ENCODE data around the gene SCFD2. TPM values are rescaled to one million over a fixed set of nuclear protein-coding genes. Genes with fewer than 3 reads are reported as not detected.

SCFD2 gene
- total RNA-seq, 1 experiment from 2014 or later, result 12.4 TPM

DNA sequence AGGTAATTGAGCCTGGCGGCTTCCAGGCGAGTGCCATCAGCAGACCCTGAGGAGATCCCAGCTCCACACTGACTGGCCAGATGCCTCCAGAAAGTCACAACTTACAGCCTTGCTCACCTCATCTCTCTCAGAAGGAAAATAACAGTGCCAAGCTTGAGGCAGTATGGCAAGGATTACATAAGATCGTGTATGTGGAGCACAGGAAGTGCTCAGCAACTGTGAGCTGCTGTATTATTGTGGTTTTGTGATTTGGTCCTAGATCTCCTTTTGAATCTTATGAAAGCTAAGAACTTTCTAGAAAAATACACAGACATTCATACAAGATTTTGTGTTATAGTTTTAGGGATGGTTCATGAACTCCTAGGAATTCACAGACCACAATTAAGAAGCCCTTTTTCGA lies 489.8 kb downstream of the SCFD2 start:
- Mint-ChIP-seq H3K4me1 (peaks cover 65% of the 10 kb centered on the region), H3K9me3 (no peaks in the 10 kb centered on the region), H3K27me3 (ENCODE audit: low read depth) (peaks cover 8% of the 10 kb centered on the region), H3K36me3 (peaks cover 3% of the 10 kb centered on the region), H3K4me3 (no peak overlapping the region), H3K27ac (no peak overlapping the region; the same call in 1 of the 2 replicates)
- ChIA-PET POLR2A (interaction anchor here (0.7 kb wide), 1 partner anchor 218 kb away, joined by 7 read pairs; no protein-coding TSS in a partner anchor), CTCF (no interaction called here)
- ATAC-seq, result no peak
- DNase-seq (ENCODE audit: low spot score), result no peak
- TF ChIP-seq, protein P1, sequence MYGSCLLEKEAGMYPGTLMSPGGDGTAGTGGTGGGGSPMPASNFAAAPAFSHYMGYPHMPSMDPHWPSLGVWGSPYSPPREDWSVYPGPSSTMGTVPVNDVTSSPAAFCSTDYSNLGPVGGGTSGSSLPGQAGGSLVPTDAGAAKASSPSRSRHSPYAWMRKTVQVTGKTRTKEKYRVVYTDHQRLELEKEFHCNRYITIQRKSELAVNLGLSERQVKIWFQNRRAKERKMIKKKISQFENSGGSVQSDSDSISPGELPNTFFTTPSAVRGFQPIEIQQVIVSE (CRISPR knock-in tag; IDR thresholded peaks at IDR 0.05; ENCODE audit: borderline replicate concordance), result no peak
- TF ChIP-seq, protein P2, sequence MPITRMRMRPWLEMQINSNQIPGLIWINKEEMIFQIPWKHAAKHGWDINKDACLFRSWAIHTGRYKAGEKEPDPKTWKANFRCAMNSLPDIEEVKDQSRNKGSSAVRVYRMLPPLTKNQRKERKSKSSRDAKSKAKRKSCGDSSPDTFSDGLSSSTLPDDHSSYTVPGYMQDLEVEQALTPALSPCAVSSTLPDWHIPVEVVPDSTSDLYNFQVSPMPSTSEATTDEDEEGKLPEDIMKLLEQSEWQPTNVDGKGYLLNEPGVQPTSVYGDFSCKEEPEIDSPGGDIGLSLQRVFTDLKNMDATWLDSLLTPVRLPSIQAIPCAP (CRISPR knock-in tag; IDR thresholded peaks at IDR 0.05), result no peak
- TF ChIP-seq SMAD4 (CRISPR knock-in tag; IDR thresholded peaks at IDR 0.05) (no peak), ATF1 (CRISPR knock-in tag; IDR thresholded peaks at IDR 0.05) (no peak)

DNA sequence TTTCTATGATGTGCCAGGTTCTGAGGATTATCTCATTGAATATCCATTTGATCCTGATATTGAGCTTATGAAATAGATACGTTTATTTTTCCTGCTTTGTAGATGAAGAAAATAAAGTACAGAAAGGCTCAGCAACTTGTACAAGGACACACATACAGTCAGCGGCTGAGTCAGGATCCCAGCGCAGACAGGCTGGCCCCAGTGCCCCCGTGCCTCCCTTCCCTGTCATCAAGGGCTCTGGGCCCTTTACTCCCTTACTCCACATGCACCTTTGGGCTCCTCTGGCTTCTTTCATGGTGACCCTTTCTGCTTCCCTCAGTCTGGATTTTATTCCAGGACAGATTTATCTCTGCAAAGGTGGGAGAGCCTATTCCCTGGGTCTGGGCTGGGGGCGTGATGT lies 490.9 kb downstream of the SCFD2 start:
- H3K4me1 Mint-ChIP-seq, result peaks cover 69% of the 10 kb centered on the region
- no peak for TF ChIP-seq TCF7 (CRISPR knock-in tag; IDR thresholded peaks at IDR 0.05; ENCODE audit: low read depth)
- no peak for TF ChIP-seq OVOL2 (CRISPR knock-in tag; IDR thresholded peaks at IDR 0.05; ENCODE audit: borderline replicate concordance)
- no peak for TF ChIP-seq MYBL2 (CRISPR knock-in tag; IDR thresholded peaks at IDR 0.05)
- TF ChIP-seq EMX1 (CRISPR knock-in tag; IDR thresholded peaks at IDR 0.05), result no peak
- TF ChIP-seq, protein P3, sequence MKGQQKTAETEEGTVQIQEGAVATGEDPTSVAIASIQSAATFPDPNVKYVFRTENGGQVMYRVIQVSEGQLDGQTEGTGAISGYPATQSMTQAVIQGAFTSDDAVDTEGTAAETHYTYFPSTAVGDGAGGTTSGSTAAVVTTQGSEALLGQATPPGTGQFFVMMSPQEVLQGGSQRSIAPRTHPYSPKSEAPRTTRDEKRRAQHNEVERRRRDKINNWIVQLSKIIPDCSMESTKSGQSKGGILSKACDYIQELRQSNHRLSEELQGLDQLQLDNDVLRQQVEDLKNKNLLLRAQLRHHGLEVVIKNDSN (CRISPR knock-in tag; IDR thresholded peaks at IDR 0.05), result no peak
- TF ChIP-seq, protein P4, sequence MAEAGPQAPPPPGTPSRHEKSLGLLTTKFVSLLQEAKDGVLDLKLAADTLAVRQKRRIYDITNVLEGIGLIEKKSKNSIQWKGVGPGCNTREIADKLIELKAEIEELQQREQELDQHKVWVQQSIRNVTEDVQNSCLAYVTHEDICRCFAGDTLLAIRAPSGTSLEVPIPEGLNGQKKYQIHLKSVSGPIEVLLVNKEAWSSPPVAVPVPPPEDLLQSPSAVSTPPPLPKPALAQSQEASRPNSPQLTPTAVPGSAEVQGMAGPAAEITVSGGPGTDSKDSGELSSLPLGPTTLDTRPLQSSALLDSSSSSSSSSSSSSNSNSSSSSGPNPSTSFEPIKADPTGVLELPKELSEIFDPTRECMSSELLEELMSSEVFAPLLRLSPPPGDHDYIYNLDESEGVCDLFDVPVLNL (CRISPR knock-in tag; IDR thresholded peaks at IDR 0.05; ENCODE audit: borderline replicate concordance, low read depth), result no peak
- TF ChIP-seq, protein P5, sequence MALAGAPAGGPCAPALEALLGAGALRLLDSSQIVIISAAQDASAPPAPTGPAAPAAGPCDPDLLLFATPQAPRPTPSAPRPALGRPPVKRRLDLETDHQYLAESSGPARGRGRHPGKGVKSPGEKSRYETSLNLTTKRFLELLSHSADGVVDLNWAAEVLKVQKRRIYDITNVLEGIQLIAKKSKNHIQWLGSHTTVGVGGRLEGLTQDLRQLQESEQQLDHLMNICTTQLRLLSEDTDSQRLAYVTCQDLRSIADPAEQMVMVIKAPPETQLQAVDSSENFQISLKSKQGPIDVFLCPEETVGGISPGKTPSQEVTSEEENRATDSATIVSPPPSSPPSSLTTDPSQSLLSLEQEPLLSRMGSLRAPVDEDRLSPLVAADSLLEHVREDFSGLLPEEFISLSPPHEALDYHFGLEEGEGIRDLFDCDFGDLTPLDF (CRISPR knock-in tag; IDR thresholded peaks at IDR 0.05), result no peak
- TF ChIP-seq NR2C2 (CRISPR knock-in tag; IDR thresholded peaks at IDR 0.05), result no peak
- no peak for TF ChIP-seq ETV6 (CRISPR knock-in tag; IDR thresholded peaks at IDR 0.05)
- TF ChIP-seq, protein P6, sequence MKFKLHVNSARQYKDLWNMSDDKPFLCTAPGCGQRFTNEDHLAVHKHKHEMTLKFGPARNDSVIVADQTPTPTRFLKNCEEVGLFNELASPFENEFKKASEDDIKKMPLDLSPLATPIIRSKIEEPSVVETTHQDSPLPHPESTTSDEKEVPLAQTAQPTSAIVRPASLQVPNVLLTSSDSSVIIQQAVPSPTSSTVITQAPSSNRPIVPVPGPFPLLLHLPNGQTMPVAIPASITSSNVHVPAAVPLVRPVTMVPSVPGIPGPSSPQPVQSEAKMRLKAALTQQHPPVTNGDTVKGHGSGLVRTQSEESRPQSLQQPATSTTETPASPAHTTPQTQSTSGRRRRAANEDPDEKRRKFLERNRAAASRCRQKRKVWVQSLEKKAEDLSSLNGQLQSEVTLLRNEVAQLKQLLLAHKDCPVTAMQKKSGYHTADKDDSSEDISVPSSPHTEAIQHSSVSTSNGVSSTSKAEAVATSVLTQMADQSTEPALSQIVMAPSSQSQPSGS (CRISPR knock-in tag; IDR thresholded peaks at IDR 0.05; ENCODE audit: borderline replicate concordance, low read depth), result no peak
- TF ChIP-seq ZNF121 (CRISPR knock-in tag; IDR thresholded peaks at IDR 0.05), result no peak
- TF ChIP-seq ZNF232 (CRISPR knock-in tag; IDR thresholded peaks at IDR 0.05), result no peak
- TF ChIP-seq SOX15 (CRISPR knock-in tag; IDR thresholded peaks at IDR 0.05), result no peak
- TF ChIP-seq TEAD1 (CRISPR knock-in tag; IDR thresholded peaks at IDR 0.05), result no peak
- no peak for TF ChIP-seq MXD4 (CRISPR knock-in tag; IDR thresholded peaks at IDR 0.05; ENCODE audit: borderline replicate concordance)
- no peak for TF ChIP-seq SMAD4 (CRISPR knock-in tag; IDR thresholded peaks at IDR 0.05)
- ATAC-seq (no peak), DNase-seq (ENCODE audit: low spot score) (no peak)
- no peaks in the 10 kb centered on the region for H3K9me3 Mint-ChIP-seq
- no peak overlapping the region for H3K27ac Mint-ChIP-seq
- CTCF ChIA-PET, result no interaction called here
- no peak overlapping the region for H3K4me3 Mint-ChIP-seq
- peaks cover 3% of the 10 kb centered on the region for H3K36me3 Mint-ChIP-seq
- H3K27me3 Mint-ChIP-seq (ENCODE audit: low read depth), result peaks cover 8% of the 10 kb centered on the region
- POLR2A ChIA-PET, result no interaction called here

Measured in WTC11 (cell line).